ENCODE results near the gene FKBP1A. TPM values are rescaled to one million over a fixed set of nuclear protein-coding genes. Genes with fewer than 3 reads are reported as not detected.

Gene FKBP1A
- total RNA-seq, 1 donor from 2014 or later, result 187 TPM

DNA sequence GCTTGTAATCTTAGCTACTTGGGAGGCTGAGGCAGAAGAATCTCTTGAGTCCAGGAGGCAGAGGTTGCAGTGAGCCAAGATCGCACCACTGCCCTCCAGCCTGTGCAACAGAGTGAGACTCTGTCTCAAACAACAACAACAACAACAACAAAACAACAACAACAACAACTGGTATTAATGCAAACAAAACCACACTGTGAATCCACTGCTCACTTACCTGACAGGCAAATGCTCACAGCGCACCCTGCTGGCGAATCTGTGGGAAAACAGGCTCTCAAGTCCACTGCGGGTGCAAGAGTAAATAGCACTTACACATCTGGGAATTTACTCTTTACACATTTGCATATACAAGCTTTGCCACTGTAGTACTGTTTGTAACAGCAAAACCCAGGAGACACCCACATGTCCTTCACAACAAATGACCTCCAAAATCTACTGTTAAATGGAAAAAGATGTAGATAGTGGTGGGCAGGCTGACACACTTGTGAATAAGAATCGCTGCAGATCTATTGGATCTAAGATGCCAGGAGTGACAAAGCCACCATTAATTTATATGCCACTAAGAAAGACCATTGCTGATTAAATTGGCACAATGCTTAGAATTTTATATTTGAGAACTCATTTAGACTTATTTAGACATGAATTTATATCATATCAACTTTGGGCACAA lies 44.5 kb upstream of the FKBP1A start:
- TF ChIP-seq, protein P1, sequence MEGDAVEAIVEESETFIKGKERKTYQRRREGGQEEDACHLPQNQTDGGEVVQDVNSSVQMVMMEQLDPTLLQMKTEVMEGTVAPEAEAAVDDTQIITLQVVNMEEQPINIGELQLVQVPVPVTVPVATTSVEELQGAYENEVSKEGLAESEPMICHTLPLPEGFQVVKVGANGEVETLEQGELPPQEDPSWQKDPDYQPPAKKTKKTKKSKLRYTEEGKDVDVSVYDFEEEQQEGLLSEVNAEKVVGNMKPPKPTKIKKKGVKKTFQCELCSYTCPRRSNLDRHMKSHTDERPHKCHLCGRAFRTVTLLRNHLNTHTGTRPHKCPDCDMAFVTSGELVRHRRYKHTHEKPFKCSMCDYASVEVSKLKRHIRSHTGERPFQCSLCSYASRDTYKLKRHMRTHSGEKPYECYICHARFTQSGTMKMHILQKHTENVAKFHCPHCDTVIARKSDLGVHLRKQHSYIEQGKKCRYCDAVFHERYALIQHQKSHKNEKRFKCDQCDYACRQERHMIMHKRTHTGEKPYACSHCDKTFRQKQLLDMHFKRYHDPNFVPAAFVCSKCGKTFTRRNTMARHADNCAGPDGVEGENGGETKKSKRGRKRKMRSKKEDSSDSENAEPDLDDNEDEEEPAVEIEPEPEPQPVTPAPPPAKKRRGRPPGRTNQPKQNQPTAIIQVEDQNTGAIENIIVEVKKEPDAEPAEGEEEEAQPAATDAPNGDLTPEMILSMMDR (IDR thresholded peaks at IDR 0.05), result peak; percentile 82
- Mint-ChIP-seq H3K36me3 (ENCODE audit: unreplicated experiment) (no peaks in the 10 kb centered on the region), H3K27me3 (ENCODE audit: unreplicated experiment) (no peaks in the 10 kb centered on the region), H3K27ac (ENCODE audit: unreplicated experiment) (no peak overlapping the region), H3K9me3 (ENCODE audit: unreplicated experiment) (no peaks in the 10 kb centered on the region), H3K4me1 (ENCODE audit: unreplicated experiment) (peaks cover 4% of the 10 kb centered on the region), H3K4me3 (ENCODE audit: unreplicated experiment) (no peak overlapping the region)
- no peak for DNase-seq (ENCODE audit: extremely low spot score, unreplicated experiment)

GRCh38 chr20:1436263-1436662 lies 43.4 kb upstream of the FKBP1A start:
- H3K9me3 Mint-ChIP-seq (ENCODE audit: unreplicated experiment), result no peaks in the 10 kb centered on the region
- peaks cover 8% of the 10 kb centered on the region for H3K27me3 Mint-ChIP-seq (ENCODE audit: unreplicated experiment)
- H3K36me3 Mint-ChIP-seq (ENCODE audit: unreplicated experiment), result no peaks in the 10 kb centered on the region
- DNase-seq (ENCODE audit: extremely low spot score, unreplicated experiment), result no peak
- peaks cover 4% of the 10 kb centered on the region for H3K4me1 Mint-ChIP-seq (ENCODE audit: unreplicated experiment)
- H3K4me3 Mint-ChIP-seq (ENCODE audit: unreplicated experiment), result no peak overlapping the region
- TF ChIP-seq, protein P1 (IDR thresholded peaks at IDR 0.05), result no peak
- H3K27ac Mint-ChIP-seq (ENCODE audit: unreplicated experiment), result no peak overlapping the region

DNA sequence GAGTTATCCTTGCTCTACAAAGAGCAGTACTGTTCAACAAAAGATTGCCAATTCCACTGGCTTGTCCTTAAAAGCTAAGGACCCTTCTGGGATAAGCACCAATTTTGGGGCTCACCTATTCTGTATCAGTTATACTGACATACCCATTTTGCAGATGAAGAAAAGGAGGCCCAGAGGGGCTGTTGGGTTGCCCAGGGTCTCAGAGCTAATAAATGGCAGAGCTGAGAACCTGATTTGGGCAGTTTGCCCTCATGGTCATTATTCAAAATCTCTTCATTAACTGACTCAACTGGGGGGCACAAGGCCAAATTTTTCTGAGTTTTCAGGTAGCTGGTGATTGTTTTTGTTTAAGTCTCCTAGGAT lies 42.5 kb upstream of the FKBP1A start:
- H3K4me3 Mint-ChIP-seq (ENCODE audit: unreplicated experiment), result no peak overlapping the region
- H3K9me3 Mint-ChIP-seq (ENCODE audit: unreplicated experiment), result no peaks in the 10 kb centered on the region
- H3K27ac Mint-ChIP-seq (ENCODE audit: unreplicated experiment), result no peak overlapping the region
- TF ChIP-seq, protein P1 (IDR thresholded peaks at IDR 0.05), result no peak
- H3K27me3 Mint-ChIP-seq (ENCODE audit: unreplicated experiment), result peaks cover 8% of the 10 kb centered on the region
- H3K36me3 Mint-ChIP-seq (ENCODE audit: unreplicated experiment), result no peaks in the 10 kb centered on the region
- H3K4me1 Mint-ChIP-seq (ENCODE audit: unreplicated experiment), result peaks cover 4% of the 10 kb centered on the region
- no peak for DNase-seq (ENCODE audit: extremely low spot score, unreplicated experiment)

- H3K27ac Mint-ChIP-seq (ENCODE audit: unreplicated experiment), result no peak overlapping the region
- H3K27me3 Mint-ChIP-seq (ENCODE audit: unreplicated experiment), result peaks cover 8% of the 10 kb centered on the region
- no peak for DNase-seq (ENCODE audit: extremely low spot score, unreplicated experiment)
- no peaks in the 10 kb centered on the region for H3K9me3 Mint-ChIP-seq (ENCODE audit: unreplicated experiment)
- TF ChIP-seq, protein P1 (IDR thresholded peaks at IDR 0.05), result no peak
- H3K36me3 Mint-ChIP-seq (ENCODE audit: unreplicated experiment), result no peaks in the 10 kb centered on the region
- no peak overlapping the region for H3K4me3 Mint-ChIP-seq (ENCODE audit: unreplicated experiment)
- peaks cover 4% of the 10 kb centered on the region for H3K4me1 Mint-ChIP-seq (ENCODE audit: unreplicated experiment)
Measured at GRCh38 chr20:1434571-1435336, 41.9 kb upstream of the FKBP1A start.

DNA sequence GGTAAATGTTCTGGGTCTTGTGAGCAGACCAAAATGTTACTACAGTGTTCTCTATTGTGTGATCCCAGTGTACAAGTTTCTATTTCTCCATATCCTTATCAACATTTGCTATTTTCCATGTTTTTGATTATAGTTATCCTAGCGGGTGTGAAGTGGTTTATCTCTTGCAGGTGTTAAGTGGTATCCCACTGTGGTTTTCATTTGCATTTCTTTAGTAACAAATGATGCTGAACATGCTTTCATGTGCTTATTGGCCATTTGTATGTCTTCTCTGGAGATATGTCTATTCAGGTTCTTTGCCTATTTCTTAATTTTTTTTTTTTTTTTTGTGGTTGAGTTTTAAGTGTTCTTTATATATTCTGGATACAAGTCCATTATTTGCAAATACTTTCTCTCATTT lies 38.3 kb upstream of the FKBP1A start:
- no peaks in the 10 kb centered on the region for H3K9me3 Mint-ChIP-seq (ENCODE audit: unreplicated experiment)
- H3K36me3 Mint-ChIP-seq (ENCODE audit: unreplicated experiment), result no peaks in the 10 kb centered on the region
- no peak for DNase-seq (ENCODE audit: extremely low spot score, unreplicated experiment)
- H3K27ac Mint-ChIP-seq (ENCODE audit: unreplicated experiment), result no peak overlapping the region
- peaks cover 8% of the 10 kb centered on the region for H3K27me3 Mint-ChIP-seq (ENCODE audit: unreplicated experiment)
- H3K4me3 Mint-ChIP-seq (ENCODE audit: unreplicated experiment), result no peak overlapping the region
- H3K4me1 Mint-ChIP-seq (ENCODE audit: unreplicated experiment), result peaks cover 13% of the 10 kb centered on the region
- TF ChIP-seq, protein P1 (IDR thresholded peaks at IDR 0.05), result no peak
